ENCODE measurements around the gene CAND2.
"Not testable (repeated sequence)": the region's sequence is repeated elsewhere in the genome, so short reads cannot be mapped to it uniquely, and the experiment has no call there.

Gene CAND2

DNA sequence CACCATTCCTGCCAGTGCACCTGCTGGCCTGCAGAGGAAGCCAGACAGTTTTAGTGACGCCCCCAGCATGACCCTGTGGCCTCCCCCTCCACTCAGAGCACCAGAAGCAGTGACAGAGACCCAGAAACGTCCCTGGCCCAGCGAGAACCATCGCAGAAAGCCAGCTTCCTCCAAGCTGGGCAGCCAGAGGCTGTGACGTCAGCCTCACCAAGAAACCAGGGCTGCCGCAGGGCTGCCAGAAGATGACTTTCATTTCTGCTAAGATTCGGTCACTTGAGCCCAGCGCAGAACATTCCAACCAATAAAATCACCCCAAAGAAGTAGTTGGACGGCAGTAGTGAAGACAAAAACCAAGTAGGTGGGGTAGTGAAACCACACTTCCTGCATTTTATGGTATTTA lies 74.5 kb downstream of the CAND2 start:
- H3K4me3 ChIP-seq (ENCODE audit: low read depth, low read length) = no peak overlapping the region
- TF ChIP-seq, protein P1, sequence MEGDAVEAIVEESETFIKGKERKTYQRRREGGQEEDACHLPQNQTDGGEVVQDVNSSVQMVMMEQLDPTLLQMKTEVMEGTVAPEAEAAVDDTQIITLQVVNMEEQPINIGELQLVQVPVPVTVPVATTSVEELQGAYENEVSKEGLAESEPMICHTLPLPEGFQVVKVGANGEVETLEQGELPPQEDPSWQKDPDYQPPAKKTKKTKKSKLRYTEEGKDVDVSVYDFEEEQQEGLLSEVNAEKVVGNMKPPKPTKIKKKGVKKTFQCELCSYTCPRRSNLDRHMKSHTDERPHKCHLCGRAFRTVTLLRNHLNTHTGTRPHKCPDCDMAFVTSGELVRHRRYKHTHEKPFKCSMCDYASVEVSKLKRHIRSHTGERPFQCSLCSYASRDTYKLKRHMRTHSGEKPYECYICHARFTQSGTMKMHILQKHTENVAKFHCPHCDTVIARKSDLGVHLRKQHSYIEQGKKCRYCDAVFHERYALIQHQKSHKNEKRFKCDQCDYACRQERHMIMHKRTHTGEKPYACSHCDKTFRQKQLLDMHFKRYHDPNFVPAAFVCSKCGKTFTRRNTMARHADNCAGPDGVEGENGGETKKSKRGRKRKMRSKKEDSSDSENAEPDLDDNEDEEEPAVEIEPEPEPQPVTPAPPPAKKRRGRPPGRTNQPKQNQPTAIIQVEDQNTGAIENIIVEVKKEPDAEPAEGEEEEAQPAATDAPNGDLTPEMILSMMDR (IDR thresholded peaks at IDR 0.05; ENCODE audit: borderline replicate concordance, insufficient read depth, low read depth, low read length) = no peak

DNA sequence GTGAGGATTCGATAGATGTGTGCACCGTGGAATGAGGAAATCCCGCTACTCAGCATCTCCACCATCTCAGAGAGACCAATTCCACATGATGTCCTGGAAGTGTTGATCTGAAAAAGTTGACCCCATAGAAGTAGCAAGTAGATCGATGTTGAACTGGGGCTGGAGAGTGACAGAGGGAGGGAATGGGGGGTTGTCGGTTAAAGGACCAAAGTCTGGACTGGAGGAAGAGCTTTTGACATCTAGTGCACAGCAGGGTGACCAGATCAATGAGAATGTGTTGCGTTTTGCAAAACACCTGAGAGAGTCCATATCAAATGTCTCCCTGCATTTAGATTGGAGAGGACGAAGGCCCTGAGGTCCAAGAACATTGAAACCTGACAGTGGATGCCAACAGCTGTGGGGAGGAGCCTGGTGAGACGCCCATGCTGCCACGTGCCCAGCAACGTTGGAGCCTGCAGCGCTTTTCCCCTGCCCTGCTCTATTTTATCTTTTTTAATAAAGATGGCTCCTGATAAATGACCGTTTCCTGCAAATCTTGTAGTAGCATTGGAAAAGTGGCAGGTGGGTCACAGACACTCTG lies 75.0 kb downstream of the CAND2 start:
- no peak overlapping the region for H3K4me3 ChIP-seq (ENCODE audit: low read depth, low read length)
- TF ChIP-seq, protein P1 (IDR thresholded peaks at IDR 0.05; ENCODE audit: borderline replicate concordance, insufficient read depth, low read depth, low read length) = no peak

DNA sequence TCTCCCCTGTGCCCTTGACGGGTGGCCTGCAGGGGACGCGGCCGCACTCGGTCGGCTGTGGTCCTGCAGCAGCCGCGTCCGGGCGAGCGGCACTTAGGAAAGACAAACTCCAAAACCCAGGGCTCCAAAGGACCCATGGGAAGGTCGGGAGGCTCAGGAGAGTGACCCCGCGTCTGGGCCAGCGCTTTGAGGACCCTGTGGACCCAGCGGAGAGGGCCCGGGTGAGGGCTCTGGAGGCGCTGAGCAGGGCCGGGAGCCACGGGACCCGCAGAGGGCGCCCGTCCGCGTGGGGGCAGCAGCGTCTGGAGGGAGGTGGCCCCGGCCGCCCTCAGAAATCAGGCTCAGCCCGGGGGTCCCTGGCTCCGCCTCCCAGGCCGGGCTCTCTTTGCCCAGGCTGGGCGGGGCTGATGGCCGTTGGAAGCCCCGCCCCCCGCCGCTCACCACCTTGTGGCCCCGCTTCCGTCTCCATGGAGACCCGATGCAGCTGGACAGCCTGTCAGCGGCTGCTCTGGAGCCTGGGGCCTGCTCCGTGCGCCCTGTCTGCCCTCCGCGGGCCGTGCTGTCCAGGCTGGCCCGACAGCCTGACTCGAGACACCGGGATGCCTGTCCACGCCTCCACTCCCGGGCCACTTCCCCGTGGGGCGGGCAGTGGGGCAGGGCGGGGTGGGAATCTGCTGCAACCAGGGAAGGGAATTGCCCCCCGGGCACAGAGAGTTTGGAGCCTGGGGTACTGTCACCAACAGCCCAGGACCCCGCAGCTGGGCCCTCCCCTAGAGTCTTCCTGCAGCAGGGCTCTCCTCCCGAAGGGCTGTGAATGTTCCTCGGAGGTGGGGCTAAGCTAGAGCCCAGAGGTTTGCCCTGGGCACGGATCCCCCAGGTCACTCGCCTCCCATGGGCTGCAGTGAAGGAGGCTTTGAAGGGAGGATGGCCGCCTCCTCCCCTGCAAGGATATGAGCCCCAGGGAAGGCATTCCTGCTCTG lies 79.7 kb downstream of the CAND2 start:
- no peak overlapping the region for H3K4me3 ChIP-seq (ENCODE audit: low read depth, low read length)
- TF ChIP-seq, protein P1 (IDR thresholded peaks at IDR 0.05; ENCODE audit: borderline replicate concordance, insufficient read depth, low read depth, low read length) = peak; percentile 45

DNA sequence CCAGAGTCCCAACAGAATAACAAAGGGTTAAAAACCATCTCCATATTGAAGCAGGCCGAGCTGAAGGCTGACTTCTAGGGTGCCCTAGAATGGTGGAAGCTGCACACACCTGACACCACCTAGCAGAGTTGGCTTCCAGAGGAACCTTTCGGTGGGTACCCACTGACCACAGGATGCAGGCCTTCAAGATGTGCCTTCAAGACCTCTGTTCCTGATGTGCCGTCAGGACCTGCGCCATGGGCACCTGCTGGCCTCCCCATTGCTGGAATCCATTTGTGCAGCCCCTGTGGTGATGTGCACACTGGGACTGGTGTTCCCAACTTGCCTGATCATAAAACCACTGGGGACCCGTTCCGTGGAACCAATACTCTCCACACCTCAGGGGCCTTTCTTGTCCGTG lies 80.6 kb downstream of the CAND2 start:
- TF ChIP-seq, protein P1 (IDR thresholded peaks at IDR 0.05; ENCODE audit: borderline replicate concordance, insufficient read depth, low read depth, low read length) = no peak

DNA sequence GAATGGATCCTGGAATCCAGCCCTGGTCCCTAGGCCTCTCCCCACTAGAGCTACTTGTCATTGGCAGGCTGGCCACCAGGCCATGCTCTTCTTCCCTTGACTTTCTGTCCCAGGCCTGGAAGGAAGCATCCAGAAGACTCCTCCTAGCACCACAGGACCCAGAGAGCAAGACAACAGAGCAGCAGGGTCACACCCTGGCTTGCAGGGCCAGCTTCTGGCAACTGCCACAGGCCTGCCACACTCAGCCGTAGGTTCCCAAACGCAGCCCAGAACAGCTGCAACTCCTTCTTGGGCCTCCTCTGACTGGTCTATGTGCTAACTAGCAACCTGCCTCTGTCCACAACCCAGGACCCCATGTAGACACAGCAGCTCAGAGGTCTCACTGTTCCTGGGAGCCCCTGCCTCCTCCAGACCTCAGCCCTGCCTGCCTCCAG lies 81.7 kb downstream of the CAND2 start:
- TF ChIP-seq, protein P1 (IDR thresholded peaks at IDR 0.05; ENCODE audit: borderline replicate concordance, insufficient read depth, low read depth, low read length) = 0 out of 2 replicates have a peak, but pooled peaks have one; percentile 1
- H3K4me3 ChIP-seq (ENCODE audit: low read depth, low read length) = no peak overlapping the region

More for the DNA sequence above, 80.6 kb downstream of the CAND2 start:
- H3K4me3 ChIP-seq (ENCODE audit: low read depth, low read length) = no peak overlapping the region

DNA sequence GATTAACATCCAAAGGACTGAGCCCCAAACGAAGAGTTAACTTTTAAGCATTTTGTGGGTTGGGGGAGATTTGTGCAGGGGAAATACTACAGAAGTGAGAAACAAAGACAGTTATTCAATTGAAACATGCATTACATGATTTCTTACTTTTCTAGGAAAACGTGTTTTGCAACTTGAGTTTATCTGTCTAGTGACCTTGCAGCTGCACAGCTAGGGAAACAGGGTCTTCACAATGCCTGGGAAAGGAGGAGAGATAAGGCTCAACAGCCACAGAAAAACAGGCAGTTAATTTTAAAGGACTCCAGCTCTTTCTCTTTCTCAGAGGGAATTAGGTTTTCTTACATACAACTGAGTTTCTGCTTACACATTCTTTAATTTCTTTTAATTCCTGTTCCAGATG lies 82.3 kb downstream of the CAND2 start:
- H3K4me3 ChIP-seq (ENCODE audit: low read depth, low read length) = not testable (repeated sequence)

DNA sequence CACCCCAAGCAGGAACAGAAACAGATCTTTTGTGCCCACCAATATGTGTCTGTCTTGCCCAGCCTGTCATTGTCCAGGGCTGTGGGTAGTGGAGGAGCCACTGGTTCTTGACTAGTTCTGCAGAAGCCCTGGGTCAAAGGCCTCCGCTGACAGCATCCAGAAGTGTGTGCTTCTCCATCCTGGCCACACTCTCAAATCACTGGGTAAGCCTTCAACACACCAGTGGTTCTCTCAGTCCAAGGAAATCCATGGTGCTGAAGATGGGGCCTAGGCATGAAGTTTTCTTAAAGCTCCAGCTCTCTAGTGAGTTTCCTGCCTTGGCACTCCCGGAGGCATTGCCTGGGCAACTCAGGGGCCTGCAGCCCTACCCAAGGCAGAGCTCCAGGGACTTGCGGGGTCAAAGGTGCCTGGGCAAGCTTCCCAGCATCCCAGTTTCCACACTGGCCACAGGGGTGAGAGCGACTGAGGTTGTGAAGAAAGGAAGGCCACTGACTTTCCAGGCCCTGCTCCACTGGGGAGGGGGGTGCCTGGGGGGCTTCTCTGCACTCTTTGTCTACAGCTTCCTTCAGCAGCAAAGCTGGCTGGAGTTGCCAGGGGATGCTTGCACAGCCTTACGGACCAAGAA lies 82.8 kb downstream of the CAND2 start:
- TF ChIP-seq, protein P1 (IDR thresholded peaks at IDR 0.05; ENCODE audit: borderline replicate concordance, insufficient read depth, low read depth, low read length) = no peak

More for the DNA sequence above, 82.8 kb downstream of the CAND2 start:
- H3K4me3 ChIP-seq (ENCODE audit: low read depth, low read length) = no peak overlapping the region
